T follicular helper cell (primary cell): ENCODE data around the gene MATN3.
"Not testable (repeated sequence)": the region's sequence is repeated elsewhere in the genome, so short reads cannot be mapped to it uniquely, and the experiment has no call there.

Experiments
- DNase-seq: peaks from one replicate; pipeline ENCODE4 v3.0.0-alpha.2; 2020; ENCODE audit warnings: low read depth
- total RNA-seq, 2 experiments: gene quantifications; one replicate each; lab custom pipeline; 2026; lab: John Stamatoyannopoulos, UW

Gene MATN3
- 0 reads per million in 2 experiments for total RNA-seq

- no peak for DNase-seq
Measured at GRCh38 chr2:20012282-20013125, at the start of gene MATN3. TSS of gene MATN3 (minus strand) at chr2:20012668. CDS start at chr2:20012631, 37 bp downstream.

GRCh38 chr2:20061940-20062339, 49.5 kb upstream of the MATN3 start:
- DNase-seq = no peak

GRCh38 chr2:20061476-20061875, 49.0 kb upstream of the MATN3 start:
- no peak for DNase-seq

- DNase-seq = no peak
Measured at GRCh38 chr2:20060106-20060505, 47.6 kb upstream of the MATN3 start.

GRCh38 chr2:20057268-20057667, 44.8 kb upstream of the MATN3 start:
- no peak for DNase-seq

- no peak for DNase-seq
Measured at GRCh38 chr2:20054931-20055330, 42.5 kb upstream of the MATN3 start.

GRCh38 chr2:20054119-20054518, 41.7 kb upstream of the MATN3 start:
- DNase-seq = no peak

DNA sequence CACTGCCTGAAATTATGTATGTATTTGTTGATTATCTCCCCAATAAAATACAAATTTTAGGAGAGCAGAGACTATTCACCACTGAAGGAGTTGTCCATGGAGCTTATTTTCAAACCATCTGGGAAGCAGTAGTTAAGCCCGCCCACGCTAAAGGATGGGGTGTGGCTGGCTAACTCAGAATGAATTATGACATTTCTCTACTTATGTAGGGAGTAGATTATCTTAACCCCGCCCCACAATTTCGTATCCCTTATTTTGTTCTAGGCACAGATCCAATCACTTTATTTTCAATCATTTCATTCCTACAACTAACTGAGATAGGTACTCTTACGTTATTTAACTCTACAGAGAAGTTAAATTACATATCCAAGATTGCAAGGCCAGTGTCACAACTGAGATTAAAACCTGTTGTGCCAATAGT, 40.4 kb upstream of the MATN3 start:
- DNase-seq = no peak

- DNase-seq = no peak
Measured at GRCh38 chr2:20052229-20052851, 39.9 kb upstream of the MATN3 start.

GRCh38 chr2:20051532-20052228, 39.2 kb upstream of the MATN3 start, which contains the start of gene LAPTM4A:
TSS of gene LAPTM4A (minus strand) at chr2:20051628. CDS start at chr2:20051520, 108 bp downstream.
- peak; percentile 97 for DNase-seq

- no peak for DNase-seq
Measured at GRCh38 chr2:20050646-20051531, 38.4 kb upstream of the MATN3 start.

- DNase-seq = peak; percentile 21
Measured at GRCh38 chr2:20050104-20050645, 37.7 kb upstream of the MATN3 start.

- no peak for DNase-seq
Measured at GRCh38 chr2:20049637-20050036, 37.2 kb upstream of the MATN3 start.

DNA sequence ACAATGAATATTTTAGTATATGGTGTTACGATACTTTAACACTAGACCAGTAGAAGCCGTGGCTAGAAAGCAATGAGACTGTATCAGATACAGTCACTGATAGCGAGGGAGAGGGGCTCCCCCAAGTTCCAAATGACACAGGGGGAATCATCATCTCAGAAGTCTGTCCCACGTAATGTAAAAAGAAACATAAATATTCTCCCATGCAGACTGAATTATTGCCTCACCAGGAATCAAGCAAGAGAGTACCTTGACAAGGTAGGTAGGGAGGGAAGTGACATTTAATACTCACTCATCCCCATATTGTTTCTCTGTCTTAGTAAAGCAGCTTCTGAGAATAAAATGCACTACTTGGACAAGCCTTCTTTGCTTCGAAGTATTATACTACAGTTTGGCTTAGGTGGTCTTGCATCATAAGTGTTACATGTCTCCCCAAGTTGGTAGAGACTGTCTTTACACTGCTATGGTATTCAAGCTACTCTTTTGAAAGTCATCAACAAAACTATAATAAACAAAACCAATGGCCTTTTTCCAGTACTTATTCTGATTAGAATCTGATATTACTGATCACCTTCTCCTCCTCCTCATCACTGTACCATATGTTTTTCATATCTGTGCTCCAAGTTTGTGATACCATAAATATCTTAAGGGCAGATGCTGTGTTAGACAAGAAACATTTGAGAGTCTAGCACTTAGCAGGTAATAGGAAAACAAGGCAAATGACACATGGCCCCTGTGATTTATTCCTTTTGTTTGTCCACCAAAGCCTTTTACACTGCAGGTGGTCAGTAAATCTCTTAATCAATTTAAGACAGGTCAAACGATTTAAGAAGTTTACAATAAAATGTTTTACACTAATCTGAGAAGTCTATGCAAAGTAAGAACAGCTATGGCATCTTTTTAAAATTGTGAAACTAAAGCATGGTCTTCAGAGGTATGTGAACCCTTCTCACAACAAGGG, 36.3 kb upstream of the MATN3 start:
- no peak for DNase-seq

DNA sequence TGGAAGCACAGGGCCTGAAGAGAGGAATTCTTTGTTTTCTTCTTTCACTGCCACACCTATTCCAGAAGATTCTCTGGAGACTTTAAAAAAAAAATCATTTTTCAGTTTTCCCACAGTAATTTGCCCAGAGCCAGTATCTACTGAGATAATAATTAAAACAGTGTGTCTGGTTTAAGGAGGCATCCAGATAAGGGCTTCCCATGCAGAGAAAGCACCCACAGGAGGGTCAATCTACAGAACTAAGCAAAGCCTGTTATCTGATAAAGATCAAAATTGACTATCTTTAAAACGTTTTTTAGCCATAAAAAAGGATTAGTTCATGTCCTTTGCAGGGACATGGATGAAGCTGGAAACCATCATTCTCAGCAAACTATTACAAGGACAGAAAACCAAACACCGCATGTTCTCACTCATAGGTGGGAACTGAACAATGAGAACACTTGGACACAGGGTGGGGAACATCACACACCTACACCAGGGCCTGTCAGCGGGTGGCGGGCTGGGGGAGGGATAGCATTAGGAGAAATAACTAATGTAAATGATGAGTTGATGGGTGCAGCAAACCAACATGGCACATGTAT, 33.3 kb upstream of the MATN3 start:
- not testable (repeated sequence) for DNase-seq

DNA sequence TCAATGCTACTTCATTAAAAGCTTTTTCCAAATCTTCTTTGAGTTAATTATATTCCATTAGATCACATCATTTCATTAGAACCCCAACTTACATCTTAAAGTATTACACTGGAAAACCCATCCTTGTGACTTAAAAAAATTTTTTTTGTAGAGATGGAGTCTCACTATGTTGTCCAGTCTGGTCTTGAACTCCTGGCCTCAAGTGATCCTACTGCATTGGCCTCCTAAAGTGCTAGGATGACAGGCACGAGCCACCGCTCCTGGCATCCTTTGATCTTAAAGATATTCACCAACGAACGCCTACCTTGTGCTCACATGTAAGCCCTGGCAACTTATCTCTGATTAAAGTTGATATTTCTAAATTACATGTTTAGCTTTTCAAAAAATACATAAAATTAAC, 32.3 kb upstream of the MATN3 start:
- DNase-seq = no peak

DNA sequence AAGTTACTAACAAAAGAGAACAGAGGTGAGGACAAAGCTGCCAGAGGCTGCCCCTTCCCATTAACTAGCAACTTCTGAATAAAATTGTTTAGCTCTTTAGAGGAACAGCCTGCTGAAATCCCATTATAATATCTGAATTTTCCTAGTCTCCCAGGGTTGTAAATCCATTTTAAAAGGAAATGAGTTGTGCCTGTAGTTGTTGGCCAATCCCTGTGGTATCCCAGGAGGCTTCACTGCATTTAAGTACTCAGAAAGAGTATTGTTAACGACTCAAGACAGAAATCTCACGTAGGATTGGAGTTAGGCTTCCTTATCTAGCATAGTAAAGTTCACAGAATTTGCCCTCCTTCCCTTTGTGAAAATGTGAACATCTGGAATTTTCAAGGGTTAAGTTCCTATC, 30.1 kb upstream of the MATN3 start:
- DNase-seq = no peak

- no peak for DNase-seq
Measured at GRCh38 chr2:20040489-20041172, 28.2 kb upstream of the MATN3 start.

DNA sequence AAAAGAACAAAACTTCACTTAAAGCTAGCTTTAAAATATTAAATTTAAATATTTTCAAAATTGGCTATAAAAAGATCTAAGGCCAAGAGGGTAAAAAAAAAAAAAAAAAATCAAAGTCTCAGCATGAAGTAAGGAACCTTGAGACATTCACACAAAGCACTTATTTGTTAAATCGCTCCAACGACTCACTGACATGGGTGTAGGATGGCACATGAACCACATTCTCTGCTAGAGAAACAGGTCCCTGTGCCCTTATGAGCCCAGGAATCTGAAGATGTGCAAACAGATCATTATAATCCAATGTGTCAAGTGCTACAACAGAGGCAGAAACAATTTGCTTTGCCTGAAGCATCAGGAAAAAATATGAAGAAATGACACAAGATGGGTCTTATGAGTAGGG, 25.2 kb upstream of the MATN3 start:
- DNase-seq = no peak
